Fibroblast of lung (primary cell): Measurements from ENCODE around the gene NEGR1. TPM values are rescaled to one million over a fixed set of nuclear protein-coding genes. Genes with fewer than 3 reads are reported as not detected.
A peak's percentile ranks its signal among the peaks of the same experiment; 100 is the strongest.

Experiments
- DNase-seq, 2 donors: peaks; one replicate each; pipeline versions ENCODE4 v3.0.0 to v3.0.0-alpha.2; 2010; ENCODE audit warnings: low read depth in 2 of 2
- H2AFZ ChIP-seq: 2 replicates; pipeline ENCODE4 v1.5.1; 2012; ENCODE audit warnings: low read length, control low read depth, inconsistent platforms
- H3K27ac ChIP-seq: 2 replicates; pipeline ENCODE4 v1.5.1; 2011; ENCODE audit warnings: low read length, control low read depth; ENCODE audit not compliant: insufficient read depth
- H3K27me3 ChIP-seq: 2 replicates; pipeline ENCODE4 v1.5.1; 2011; ENCODE audit warnings: mild to moderate bottlenecking, low read length; ENCODE audit not compliant: control insufficient read depth, insufficient read depth
- H3K36me3 ChIP-seq: 2 replicates; pipeline ENCODE4 v1.5.1; 2011; ENCODE audit warnings: low read length; ENCODE audit not compliant: control insufficient read depth, insufficient read depth
- H3K4me1 ChIP-seq: 2 replicates; pipeline ENCODE4 v1.5.1; 2011; ENCODE audit warnings: low read length; ENCODE audit not compliant: control insufficient read depth, insufficient read depth; ENCODE audit errors: extremely low read depth
- H3K4me2 ChIP-seq: 2 replicates; pipeline ENCODE4 v1.5.1; 2011; ENCODE audit warnings: low read length, control low read depth; ENCODE audit not compliant: insufficient read depth; ENCODE audit errors: extremely low read depth
- H3K4me3 ChIP-seq, 4 experiments: fragments of 200-600 bp in 1 of 4; sonication (generic) in 1 of 4; replicated peaks in 1 of 4; 2 replicates each; pipeline ENCODE4 v1.5.1; 2011 to 2016; ENCODE audit warnings: low read length in 4 of 4, low read depth in 3 of 4, mild to moderate bottlenecking in 3 of 4, control low read depth in 2 of 4, inconsistent platforms in 1 of 4, mixed read lengths in 1 of 4; ENCODE audit not compliant: insufficient read depth in 1 of 4; ENCODE audit errors: control extremely low read depth in 1 of 4
- H3K79me2 ChIP-seq: 2 replicates; pipeline ENCODE4 v1.5.1; 2012; ENCODE audit warnings: mild to moderate bottlenecking, low read length, inconsistent platforms; ENCODE audit not compliant: control insufficient read depth, insufficient read depth
- H3K9ac ChIP-seq: 2 replicates; pipeline ENCODE4 v1.5.1; 2011; ENCODE audit warnings: mild to moderate bottlenecking, low read length, control low read depth; ENCODE audit not compliant: insufficient read depth
- H3K9me3 ChIP-seq: 2 replicates; pipeline ENCODE4 v1.5.1; 2012; ENCODE audit warnings: low read depth, low read length; ENCODE audit not compliant: control insufficient read depth, insufficient read depth
- H4K20me1 ChIP-seq: 2 replicates; pipeline ENCODE4 v1.5.1; 2011; ENCODE audit warnings: low read length; ENCODE audit not compliant: control insufficient read depth, insufficient read depth; ENCODE audit errors: extremely low read depth
- EZH2 ChIP-seq: IDR thresholded peaks from 2 replicates; pipeline ENCODE4 v1.5.1; 2012; ENCODE audit warnings: low read length, control low read depth, mild to moderate bottlenecking; ENCODE audit errors: missing control alignments
- polyA plus RNA-seq, 2 donors: library from polyadenylated mRNA; depleted of rRNA in 1 of 2; stranded (reverse) in 1 of 2; unstranded in 1 of 2; fragments of >200 nt; gene quantifications; 2 replicates each; pipeline ENCODE4 v1.2.1, GENCODE V29; 2011 to 2012; ENCODE audit warnings: missing spikeins in 1 of 2
- total RNA-seq: library from RNA; depleted of rRNA; stranded (reverse); fragments of >200 nt; gene quantifications from 2 replicates; pipeline ENCODE4 v1.2.1, GENCODE V29; 2014
- TF ChIP-seq, protein P1 (sequence below), 2 donors: IDR thresholded peaks in 1 of 2; conservative IDR thresholded peaks in 1 of 2; 1 replicate in 1 of 2; 2 replicates in 1 of 2; pipeline ENCODE4 v1.5.1; 2011 to 2012; ENCODE audit warnings: low read length in 2 of 2, control low read depth in 1 of 2, inconsistent platforms in 1 of 2, low read depth in 1 of 2, mild to moderate bottlenecking in 1 of 2

NEGR1 gene
- total and polyA plus RNA-seq, 2 donors (not counting 1 experiment from before 2014, with no cell fraction given): 3.1 to 9.4 TPM

DNA sequence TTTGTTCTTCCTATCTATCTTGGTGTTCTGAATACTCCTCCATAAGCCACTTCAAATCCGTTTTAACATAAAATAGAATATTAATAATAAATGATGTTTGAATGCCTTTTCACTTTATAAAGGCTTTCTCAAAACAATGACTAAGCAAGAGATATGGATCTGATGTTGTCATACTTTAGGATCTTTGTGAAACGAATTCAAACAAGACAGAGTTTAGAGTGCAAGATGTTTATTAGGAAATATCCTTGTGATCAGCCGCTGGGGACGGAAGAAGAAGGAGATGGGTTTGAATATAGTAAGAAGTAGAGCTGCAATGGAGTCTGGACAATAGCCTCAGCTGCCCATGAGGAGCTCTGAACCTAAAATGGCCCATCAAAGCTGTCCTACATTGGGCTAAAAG is 351.8 kb downstream of the NEGR1 start:
- Histone ChIP-seq H3K79me2 (no peaks in the 10 kb centered on the region), H3K4me1 (no peaks in the 10 kb centered on the region), H3K27ac (no peak overlapping the region), H3K27me3 (no peaks in the 10 kb centered on the region), H3K9me3 (no peaks in the 10 kb centered on the region), H3K4me2 (no peak overlapping the region), H3K36me3 (no peaks in the 10 kb centered on the region), H4K20me1 (no peaks in the 10 kb centered on the region), H2AFZ (no peak overlapping the region), H3K9ac (no peak overlapping the region), H3K4me3 (no peak overlapping the region)
- DNase-seq: peak; percentile 2 to 4
- TF ChIP-seq EZH2: no peak
- TF ChIP-seq, protein P1, sequence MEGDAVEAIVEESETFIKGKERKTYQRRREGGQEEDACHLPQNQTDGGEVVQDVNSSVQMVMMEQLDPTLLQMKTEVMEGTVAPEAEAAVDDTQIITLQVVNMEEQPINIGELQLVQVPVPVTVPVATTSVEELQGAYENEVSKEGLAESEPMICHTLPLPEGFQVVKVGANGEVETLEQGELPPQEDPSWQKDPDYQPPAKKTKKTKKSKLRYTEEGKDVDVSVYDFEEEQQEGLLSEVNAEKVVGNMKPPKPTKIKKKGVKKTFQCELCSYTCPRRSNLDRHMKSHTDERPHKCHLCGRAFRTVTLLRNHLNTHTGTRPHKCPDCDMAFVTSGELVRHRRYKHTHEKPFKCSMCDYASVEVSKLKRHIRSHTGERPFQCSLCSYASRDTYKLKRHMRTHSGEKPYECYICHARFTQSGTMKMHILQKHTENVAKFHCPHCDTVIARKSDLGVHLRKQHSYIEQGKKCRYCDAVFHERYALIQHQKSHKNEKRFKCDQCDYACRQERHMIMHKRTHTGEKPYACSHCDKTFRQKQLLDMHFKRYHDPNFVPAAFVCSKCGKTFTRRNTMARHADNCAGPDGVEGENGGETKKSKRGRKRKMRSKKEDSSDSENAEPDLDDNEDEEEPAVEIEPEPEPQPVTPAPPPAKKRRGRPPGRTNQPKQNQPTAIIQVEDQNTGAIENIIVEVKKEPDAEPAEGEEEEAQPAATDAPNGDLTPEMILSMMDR (conservative IDR thresholded peaks at IDR 0.05 in 1 of 2, IDR thresholded peaks at IDR 0.05 in 1 of 2; ENCODE audit: low read depth in 1 of 2, low read length in 2 of 2): no peak

DNA sequence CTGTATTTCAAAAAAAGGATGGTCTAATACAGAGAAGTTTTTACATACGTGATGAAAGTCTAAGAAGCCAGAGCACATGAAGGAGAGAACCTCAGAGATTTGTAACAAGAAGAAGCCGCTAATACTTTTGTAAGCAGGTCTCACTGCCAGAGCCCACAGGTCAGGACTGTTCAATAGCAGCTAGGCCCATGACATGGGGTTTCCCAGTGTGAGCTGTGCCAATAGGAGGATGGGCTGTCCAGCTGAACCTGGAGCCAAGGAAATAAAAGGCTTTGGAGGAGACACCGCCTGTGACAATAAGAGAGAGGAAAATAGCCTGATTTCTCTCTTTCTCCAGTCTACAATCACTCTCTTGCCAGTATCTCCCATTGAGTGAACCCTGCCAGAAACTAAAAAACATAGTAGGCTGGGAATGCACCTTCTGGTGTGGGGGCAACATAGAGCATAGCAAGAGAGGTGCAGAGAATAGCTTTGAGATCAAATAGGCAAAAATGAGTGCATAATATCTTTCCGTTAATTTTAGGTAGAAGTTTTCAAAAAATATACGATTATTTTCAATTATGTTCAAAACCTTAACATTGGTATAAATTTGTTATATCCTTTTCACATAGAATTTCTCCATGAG is 360.3 kb downstream of the NEGR1 start:
- Histone ChIP-seq H3K9me3 (no peaks in the 10 kb centered on the region), H3K79me2 (no peaks in the 10 kb centered on the region), H3K27ac (no peak overlapping the region), H3K27me3 (no peaks in the 10 kb centered on the region), H4K20me1 (no peaks in the 10 kb centered on the region), H3K9ac (no peak overlapping the region), H2AFZ (no peak overlapping the region), H3K4me2 (no peak overlapping the region), H3K4me3 (no peak overlapping the region), H3K36me3 (no peaks in the 10 kb centered on the region), H3K4me1 (no peaks in the 10 kb centered on the region)
- DNase-seq: no peak
- TF ChIP-seq, protein P1 (conservative IDR thresholded peaks at IDR 0.05 in 1 of 2, IDR thresholded peaks at IDR 0.05 in 1 of 2; ENCODE audit: low read depth in 1 of 2, low read length in 2 of 2): no peak
- no peak for TF ChIP-seq EZH2

DNA sequence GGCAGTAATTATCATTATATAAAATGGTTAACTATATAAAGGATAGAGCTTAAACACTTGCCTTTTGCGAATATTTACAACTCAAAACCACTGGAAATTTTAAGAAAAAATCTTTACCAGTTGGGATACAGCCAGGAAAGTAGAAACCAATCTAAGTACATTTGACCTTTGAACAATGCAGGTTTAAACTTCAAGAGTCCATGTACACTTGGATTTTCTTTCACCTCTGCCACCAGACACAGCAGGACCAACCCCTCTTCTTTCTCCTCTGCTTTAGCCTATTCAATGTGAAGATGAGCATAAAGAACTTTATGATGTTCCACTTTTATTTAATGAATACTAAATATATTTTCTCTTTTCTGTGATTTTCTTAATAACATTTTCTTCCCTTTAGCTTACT is 361.1 kb downstream of the NEGR1 start:
- Histone ChIP-seq H4K20me1 (no peaks in the 10 kb centered on the region), H3K79me2 (no peaks in the 10 kb centered on the region), H3K4me1 (no peaks in the 10 kb centered on the region), H3K9me3 (no peaks in the 10 kb centered on the region), H3K9ac (no peak overlapping the region), H3K27me3 (no peaks in the 10 kb centered on the region), H3K4me3 (no peak overlapping the region), H3K4me2 (no peak overlapping the region), H3K27ac (no peak overlapping the region), H2AFZ (no peak overlapping the region), H3K36me3 (no peaks in the 10 kb centered on the region)
- TF ChIP-seq, protein P1 (conservative IDR thresholded peaks at IDR 0.05 in 1 of 2, IDR thresholded peaks at IDR 0.05 in 1 of 2; ENCODE audit: low read depth in 1 of 2, low read length in 2 of 2): no peak
- TF ChIP-seq EZH2: no peak
- DNase-seq: no peak
